SH-SY5Y (cell line): ENCODE measurements around the gene CRX.

Experiments used
- GATA2 ChIP-seq: IDR thresholded peaks from 2 replicates; pipeline ENCODE4 v1.6.1; 2011; ENCODE audit warnings: mild to moderate bottlenecking, low read depth, low read length
- GATA3 ChIP-seq: IDR thresholded peaks from 2 replicates; pipeline ENCODE4 v1.6.1; 2011; ENCODE audit warnings: low read depth, mild to moderate bottlenecking, low read length, moderate library complexity

- TF ChIP-seq GATA2 (no peak), GATA3 (no peak)
Measured at GRCh38 chr19:47878906-47879305, 57.2 kb downstream of the CRX start.
